H1 (cell line): ENCODE measurements around the gene SRSF6.

Source experiments
- EP300 ChIP-seq, 2 experiments: IDR thresholded peaks; 1 replicate in 1 of 2; 2 replicates in 1 of 2; pipeline ENCODE4 v1.6.1; 2011 to 2012; ENCODE audit warnings: low read depth in 2 of 2, low read length in 2 of 2, mild to moderate bottlenecking in 2 of 2, borderline replicate concordance in 1 of 2, inconsistent platforms in 1 of 2, moderate library complexity in 1 of 2
- EZH2 ChIP-seq: fragments of 200-600 bp; sonication (generic); IDR thresholded peaks from 2 replicates; pipeline ENCODE4 v1.7.1; 2012; ENCODE audit warnings: low read depth, mild to moderate bottlenecking, moderate library complexity, low read length, inconsistent platforms; ENCODE audit not compliant: severe bottlenecking
- FOSL1 ChIP-seq: IDR thresholded peaks from 2 replicates; pipeline ENCODE4 v1.6.1; 2011; ENCODE audit warnings: mild to moderate bottlenecking, low read depth, low read length, moderate library complexity; ENCODE audit not compliant: insufficient read depth
- POLR2AphosphoS5 ChIP-seq: IDR thresholded peaks from 2 replicates; pipeline ENCODE4 v1.6.1; 2011; ENCODE audit warnings: low read depth, low read length
- RFX5 ChIP-seq: IDR thresholded peaks from 2 replicates; pipeline ENCODE4 v1.6.1; 2011; ENCODE audit warnings: low read depth, low read length, improper control_type of control experiment, borderline replicate concordance
- SUZ12 ChIP-seq: fragments of 200-600 bp; sonication (generic); IDR thresholded peaks from 2 replicates; pipeline ENCODE4 v1.6.1; 2012; ENCODE audit warnings: mild to moderate bottlenecking, inconsistent platforms, low read length, moderate library complexity, mixed read lengths
- TAF1 ChIP-seq: IDR thresholded peaks from 2 replicates; pipeline ENCODE4 v1.6.1; 2011; ENCODE audit warnings: mild to moderate bottlenecking, low read depth, low read length
- TF ChIP-seq, protein P1 (sequence below): IDR thresholded peaks from 2 replicates; pipeline ENCODE4 v1.6.1; 2012; ENCODE audit warnings: inconsistent platforms

GRCh38 chr20:43464219-43464790, 6.6 kb downstream of the SRSF6 start:
- TF ChIP-seq FOSL1, result no peak
- TF ChIP-seq POLR2AphosphoS5, result peak; percentile 70
- TF ChIP-seq TAF1, result no peak
- no peak for TF ChIP-seq RFX5
- TF ChIP-seq EP300 (IDR thresholded peaks at IDR 0.05; ENCODE audit: borderline replicate concordance in 1 of 2, low read depth in 2 of 2, low read length in 2 of 2), result no peak
- TF ChIP-seq SUZ12, result no peak
- TF ChIP-seq, protein P1, sequence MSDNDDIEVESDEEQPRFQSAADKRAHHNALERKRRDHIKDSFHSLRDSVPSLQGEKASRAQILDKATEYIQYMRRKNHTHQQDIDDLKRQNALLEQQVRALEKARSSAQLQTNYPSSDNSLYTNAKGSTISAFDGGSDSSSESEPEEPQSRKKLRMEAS, result no peak
- no peak for TF ChIP-seq EZH2
